GM23338 (cell line): ENCODE data around the gene CFAP58. TPM values are rescaled to one million over a fixed set of nuclear protein-coding genes. Genes with fewer than 3 reads are reported as not detected.

Experiments used
- ATAC-seq: fragments of 200-7000 bp; cut with Tn5 transposase; 3 replicates; pipeline ENCODE4 v1.9.1; 2020
- DNase-seq: peaks from one replicate; pipeline ENCODE4 v3.0.0-alpha.2; 2015; ENCODE audit warnings: low spot score
- H2AFZ ChIP-seq: fragments of 200-600 bp; sonication (generic); 2 replicates; pipeline ENCODE4 v1.8.0; 2016; ENCODE audit warnings: antibody characterized with exemption, mild to moderate bottlenecking, moderate library complexity
- H3F3A ChIP-seq: fragments of 200-600 bp; sonication (generic); replicated peaks from 2 replicates; pipeline ENCODE4 v1.8.0; 2017; ENCODE audit warnings: antibody characterized with exemption, mixed run types, low read depth
- H3K27ac ChIP-seq: fragments of 200-600 bp; sonication (generic); 2 replicates; pipeline ENCODE4 v1.6.1; 2016; ENCODE audit warnings: low read depth
- H3K27me3 ChIP-seq: fragments of 200-600 bp; sonication (generic); 2 replicates; pipeline ENCODE4 v1.8.0; 2016; ENCODE audit warnings: mild to moderate bottlenecking, mixed run types, moderate library complexity; ENCODE audit not compliant: insufficient read depth
- H3K36me3 ChIP-seq: fragments of 200-600 bp; sonication (generic); 2 replicates; pipeline ENCODE4 v1.8.0; 2016; ENCODE audit warnings: mild to moderate bottlenecking; ENCODE audit not compliant: insufficient read depth
- H3K4me1 ChIP-seq: fragments of 200-600 bp; sonication (generic); 2 replicates; pipeline ENCODE4 v1.8.0; 2016; ENCODE audit warnings: mild to moderate bottlenecking, moderate library complexity; ENCODE audit not compliant: insufficient read depth
- H3K4me2 ChIP-seq: fragments of 200-600 bp; sonication (generic); 2 replicates; pipeline ENCODE4 v1.7.1; 2017; ENCODE audit warnings: mixed run types
- H3K4me3 ChIP-seq: fragments of 200-600 bp; sonication (generic); 2 replicates; pipeline ENCODE4 v1.6.1; 2016; ENCODE audit warnings: mixed run types
- H3K79me2 ChIP-seq: fragments of 200-600 bp; sonication (generic); replicated peaks from 2 replicates; pipeline ENCODE4 v1.8.0; 2017; ENCODE audit warnings: mild to moderate bottlenecking; ENCODE audit not compliant: insufficient read depth
- H3K9me2 ChIP-seq: fragments of 200-600 bp; sonication (generic); 2 replicates; pipeline ENCODE4 v1.8.0; 2017; ENCODE audit not compliant: insufficient read depth
- H4K20me1 ChIP-seq: fragments of 200-600 bp; sonication (generic); replicated peaks from 2 replicates; pipeline ENCODE4 v1.8.0; 2017; ENCODE audit warnings: mild to moderate bottlenecking; ENCODE audit not compliant: insufficient read depth
- H3K27ac Mint-ChIP-seq: 2 replicates; pipeline ENCODE4 v1.8.0; 2020; ENCODE audit warnings: inconsistent platforms, mild to moderate bottlenecking, moderate library complexity, mixed read lengths
- H3K27me3 Mint-ChIP-seq: 3 replicates; pipeline ENCODE4 v1.8.0; 2022; ENCODE audit warnings: low read depth, mild to moderate bottlenecking, moderate library complexity, mixed read lengths, inconsistent platforms; ENCODE audit not compliant: insufficient read depth, poor library complexity
- H3K36me3 Mint-ChIP-seq: 3 replicates; pipeline ENCODE4 v1.8.0; 2021; ENCODE audit warnings: low read depth, mild to moderate bottlenecking, inconsistent platforms, moderate library complexity, mixed read lengths
- H3K4me1 Mint-ChIP-seq: 3 replicates; pipeline ENCODE4 v1.8.0; 2020; ENCODE audit warnings: mild to moderate bottlenecking, inconsistent platforms, mixed read lengths
- H3K4me3 Mint-ChIP-seq: 3 replicates; pipeline ENCODE4 v1.8.0; 2021; ENCODE audit warnings: moderate library complexity, mild to moderate bottlenecking, inconsistent platforms, mixed read lengths
- H3K9me3 Mint-ChIP-seq: 3 replicates; pipeline ENCODE4 v1.8.0; 2020; ENCODE audit warnings: moderate library complexity, mild to moderate bottlenecking, inconsistent platforms, mixed read lengths
- CREB1 ChIP-seq: fragments of 250-450 bp; sonication (Bioruptor Pico); IDR thresholded peaks from 2 replicates; pipeline ENCODE4 v1.5.0; 2020; ENCODE audit warnings: low read depth, mild to moderate bottlenecking, moderate library complexity
- CTCF ChIP-seq, 2 experiments: fragments of 200-600 bp in 1 of 2; sonication (generic) in 1 of 2; conservative IDR thresholded peaks; 2 replicates each; pipeline versions ENCODE4 v1.5.1 to v1.6.1; 2016 to 2017; ENCODE audit warnings: antibody characterized with exemption in 2 of 2, low read depth in 2 of 2, mild to moderate bottlenecking in 2 of 2, moderate library complexity in 1 of 2
- EZH2 ChIP-seq: fragments of 200-600 bp; sonication (generic); IDR thresholded peaks from one replicate; pipeline ENCODE4 v1.8.0; 2017; ENCODE audit warnings: antibody characterized with exemption, mild to moderate bottlenecking, low read depth; ENCODE audit not compliant: unreplicated experiment
- JUNB ChIP-seq: IDR thresholded peaks from one replicate; pipeline ENCODE4 v1.6.1; 2016; ENCODE audit warnings: antibody characterized with exemption; ENCODE audit not compliant: unreplicated experiment
- NANOG ChIP-seq: IDR thresholded peaks from 2 replicates; pipeline ENCODE4 v1.6.1; 2016; ENCODE audit warnings: antibody characterized with exemption, borderline replicate concordance
- POLR2AphosphoS5 ChIP-seq: IDR thresholded peaks from 2 replicates; pipeline ENCODE4 v1.6.1; 2016; ENCODE audit warnings: antibody characterized with exemption, low read depth
- STAT1 ChIP-seq: IDR thresholded peaks from one replicate; pipeline ENCODE4 v1.6.1; 2016; ENCODE audit warnings: antibody characterized with exemption; ENCODE audit not compliant: unreplicated experiment
- ZNF114 ChIP-seq: fragments of 250-450 bp; sonication (Bioruptor Pico); IDR thresholded peaks from 2 replicates; pipeline ENCODE4 v1.5.0; 2020; ENCODE audit warnings: mild to moderate bottlenecking, moderate library complexity
- ZNF331 ChIP-seq: fragments of 250-450 bp; sonication (Bioruptor Pico); IDR thresholded peaks from 2 replicates; pipeline ENCODE4 v1.5.0; 2020; ENCODE audit warnings: low read depth, mild to moderate bottlenecking, moderate library complexity
- ZNF462 ChIP-seq: fragments of 250-450 bp; sonication (Bioruptor Pico); IDR thresholded peaks from 2 replicates; pipeline ENCODE4 v1.5.0; 2020; ENCODE audit warnings: mild to moderate bottlenecking, moderate library complexity
- polyA plus RNA-seq: library from polyadenylated mRNA; unstranded; fragments of >200 nt; fragmentation: Nextera tagmentation; extraction: Ambion mirVana; gene quantifications from 2 replicates; pipeline ENCODE4 v1.2.1, GENCODE V29; 2016
- total RNA-seq: library from RNA; depleted of rRNA; stranded (reverse); fragments of >200 nt; shearing (Covaris generic); gene quantifications from 2 replicates; pipeline ENCODE4 v1.2.3, GENCODE V29; 2014

CFAP58 gene
- total and polyA plus RNA-seq, 2 experiments from 2014 or later = 0.63 to 0.89 TPM

GRCh38 chr10:104333728-104334373 is 19.8 kb upstream of the CFAP58 start (continued):
- no peak for TF ChIP-seq ZNF462 (CRISPR knock-in tag)
- no peak for TF ChIP-seq STAT1
- TF ChIP-seq EZH2 = no peak
- TF ChIP-seq ZNF331 (CRISPR knock-in tag) = no peak
- TF ChIP-seq CREB1 (CRISPR knock-in tag) = no peak
- no peak for TF ChIP-seq NANOG
- TF ChIP-seq POLR2AphosphoS5 = no peak

- no peak for DNase-seq
- Histone ChIP-seq H3K36me3 (no peaks in the 10 kb centered on the region), H3K9me2 (no peaks in the 10 kb centered on the region), H3K4me2 (no peak overlapping the region), H4K20me1 (peaks cover 2% of the 10 kb centered on the region; the same call in 1 of the 2 replicates), H3F3A (peaks cover 13% of the 10 kb centered on the region), H2AFZ (no peak overlapping the region), H3K4me1 (peaks cover 83% of the 10 kb centered on the region), H3K4me3 (no peak overlapping the region), H3K79me2 (peaks cover 79% of the 10 kb centered on the region), H3K27me3 (peaks cover 3% of the 10 kb centered on the region; the same call in 1 of the 2 replicates), H3K27ac (no peak overlapping the region)
- peaks cover 80% of the 10 kb centered on the region for H3K4me1 Mint-ChIP-seq
- H3K27ac Mint-ChIP-seq = no peak overlapping the region
- no peak overlapping the region for H3K4me3 Mint-ChIP-seq
- no peak for ATAC-seq
- no peaks in the 10 kb centered on the region for H3K9me3 Mint-ChIP-seq
- no peak for TF ChIP-seq JUNB
- TF ChIP-seq EZH2 = no peak
- TF ChIP-seq CTCF (conservative IDR thresholded peaks at IDR 0.05; ENCODE audit: low read depth in 2 of 2) = no peak
- TF ChIP-seq ZNF114 (CRISPR knock-in tag) = no peak
- no peaks in the 10 kb centered on the region; the same call in 2 of the 3 replicates for H3K36me3 Mint-ChIP-seq
- peaks cover 16% of the 10 kb centered on the region for H3K27me3 Mint-ChIP-seq
Measured at GRCh38 chr10:104334561-104334960, 19.1 kb upstream of the CFAP58 start.
